GM23338 (cell line): ENCODE results near the gene RGS19. TPM values are rescaled to one million over a fixed set of nuclear protein-coding genes. Genes with fewer than 3 reads are reported as not detected.

Source experiments
- ATAC-seq: fragments of 200-7000 bp; cut with Tn5 transposase; 3 replicates; pipeline ENCODE4 v1.9.1; 2020
- DNase-seq: peaks from one replicate; pipeline ENCODE4 v3.0.0-alpha.2; 2015; ENCODE audit warnings: low spot score
- H2AFZ ChIP-seq: fragments of 200-600 bp; sonication (generic); 2 replicates; pipeline ENCODE4 v1.8.0; 2016; ENCODE audit warnings: antibody characterized with exemption, mild to moderate bottlenecking, moderate library complexity
- H3F3A ChIP-seq: fragments of 200-600 bp; sonication (generic); replicated peaks from 2 replicates; pipeline ENCODE4 v1.8.0; 2017; ENCODE audit warnings: antibody characterized with exemption, mixed run types, low read depth
- H3K27ac ChIP-seq: fragments of 200-600 bp; sonication (generic); 2 replicates; pipeline ENCODE4 v1.6.1; 2016; ENCODE audit warnings: low read depth
- H3K27me3 ChIP-seq: fragments of 200-600 bp; sonication (generic); 2 replicates; pipeline ENCODE4 v1.8.0; 2016; ENCODE audit warnings: mild to moderate bottlenecking, mixed run types, moderate library complexity; ENCODE audit not compliant: insufficient read depth
- H3K36me3 ChIP-seq: fragments of 200-600 bp; sonication (generic); 2 replicates; pipeline ENCODE4 v1.8.0; 2016; ENCODE audit warnings: mild to moderate bottlenecking; ENCODE audit not compliant: insufficient read depth
- H3K4me1 ChIP-seq: fragments of 200-600 bp; sonication (generic); 2 replicates; pipeline ENCODE4 v1.8.0; 2016; ENCODE audit warnings: mild to moderate bottlenecking, moderate library complexity; ENCODE audit not compliant: insufficient read depth
- H3K4me2 ChIP-seq: fragments of 200-600 bp; sonication (generic); 2 replicates; pipeline ENCODE4 v1.7.1; 2017; ENCODE audit warnings: mixed run types
- H3K4me3 ChIP-seq: fragments of 200-600 bp; sonication (generic); 2 replicates; pipeline ENCODE4 v1.6.1; 2016; ENCODE audit warnings: mixed run types
- H3K79me2 ChIP-seq: fragments of 200-600 bp; sonication (generic); replicated peaks from 2 replicates; pipeline ENCODE4 v1.8.0; 2017; ENCODE audit warnings: mild to moderate bottlenecking; ENCODE audit not compliant: insufficient read depth
- H3K9me2 ChIP-seq: fragments of 200-600 bp; sonication (generic); 2 replicates; pipeline ENCODE4 v1.8.0; 2017; ENCODE audit not compliant: insufficient read depth
- H4K20me1 ChIP-seq: fragments of 200-600 bp; sonication (generic); replicated peaks from 2 replicates; pipeline ENCODE4 v1.8.0; 2017; ENCODE audit warnings: mild to moderate bottlenecking; ENCODE audit not compliant: insufficient read depth
- H3K27ac Mint-ChIP-seq: 2 replicates; pipeline ENCODE4 v1.8.0; 2020; ENCODE audit warnings: inconsistent platforms, mild to moderate bottlenecking, moderate library complexity, mixed read lengths
- H3K27me3 Mint-ChIP-seq: 3 replicates; pipeline ENCODE4 v1.8.0; 2022; ENCODE audit warnings: low read depth, mild to moderate bottlenecking, moderate library complexity, mixed read lengths, inconsistent platforms; ENCODE audit not compliant: insufficient read depth, poor library complexity
- H3K36me3 Mint-ChIP-seq: 3 replicates; pipeline ENCODE4 v1.8.0; 2021; ENCODE audit warnings: low read depth, mild to moderate bottlenecking, inconsistent platforms, moderate library complexity, mixed read lengths
- H3K4me1 Mint-ChIP-seq: 3 replicates; pipeline ENCODE4 v1.8.0; 2020; ENCODE audit warnings: mild to moderate bottlenecking, inconsistent platforms, mixed read lengths
- H3K4me3 Mint-ChIP-seq: 3 replicates; pipeline ENCODE4 v1.8.0; 2021; ENCODE audit warnings: moderate library complexity, mild to moderate bottlenecking, inconsistent platforms, mixed read lengths
- H3K9me3 Mint-ChIP-seq: 3 replicates; pipeline ENCODE4 v1.8.0; 2020; ENCODE audit warnings: moderate library complexity, mild to moderate bottlenecking, inconsistent platforms, mixed read lengths
- CREB1 ChIP-seq: fragments of 250-450 bp; sonication (Bioruptor Pico); IDR thresholded peaks from 2 replicates; pipeline ENCODE4 v1.5.0; 2020; ENCODE audit warnings: low read depth, mild to moderate bottlenecking, moderate library complexity
- EZH2 ChIP-seq: fragments of 200-600 bp; sonication (generic); IDR thresholded peaks from one replicate; pipeline ENCODE4 v1.8.0; 2017; ENCODE audit warnings: antibody characterized with exemption, mild to moderate bottlenecking, low read depth; ENCODE audit not compliant: unreplicated experiment
- EZH2phosphoT487 ChIP-seq: fragments of 200-600 bp; sonication (generic); IDR thresholded peaks from one replicate; pipeline ENCODE4 v1.8.1; 2018; ENCODE audit warnings: antibody characterized with exemption; ENCODE audit not compliant: unreplicated experiment
- JUNB ChIP-seq: IDR thresholded peaks from one replicate; pipeline ENCODE4 v1.6.1; 2016; ENCODE audit warnings: antibody characterized with exemption; ENCODE audit not compliant: unreplicated experiment
- NANOG ChIP-seq: IDR thresholded peaks from 2 replicates; pipeline ENCODE4 v1.6.1; 2016; ENCODE audit warnings: antibody characterized with exemption, borderline replicate concordance
- POLR2AphosphoS5 ChIP-seq: IDR thresholded peaks from 2 replicates; pipeline ENCODE4 v1.6.1; 2016; ENCODE audit warnings: antibody characterized with exemption, low read depth
- STAT1 ChIP-seq: IDR thresholded peaks from one replicate; pipeline ENCODE4 v1.6.1; 2016; ENCODE audit warnings: antibody characterized with exemption; ENCODE audit not compliant: unreplicated experiment
- ZNF114 ChIP-seq: fragments of 250-450 bp; sonication (Bioruptor Pico); IDR thresholded peaks from 2 replicates; pipeline ENCODE4 v1.5.0; 2020; ENCODE audit warnings: mild to moderate bottlenecking, moderate library complexity
- ZNF331 ChIP-seq: fragments of 250-450 bp; sonication (Bioruptor Pico); IDR thresholded peaks from 2 replicates; pipeline ENCODE4 v1.5.0; 2020; ENCODE audit warnings: low read depth, mild to moderate bottlenecking, moderate library complexity
- polyA plus RNA-seq: library from polyadenylated mRNA; unstranded; fragments of >200 nt; fragmentation: Nextera tagmentation; extraction: Ambion mirVana; gene quantifications from 2 replicates; pipeline ENCODE4 v1.2.1, GENCODE V29; 2016
- total RNA-seq: library from RNA; depleted of rRNA; stranded (reverse); fragments of >200 nt; shearing (Covaris generic); gene quantifications from 2 replicates; pipeline ENCODE4 v1.2.3, GENCODE V29; 2014
- TF ChIP-seq, protein P1 (sequence below), 2 experiments: fragments of 200-600 bp in 1 of 2; sonication (generic) in 1 of 2; conservative IDR thresholded peaks; 2 replicates each; pipeline versions ENCODE4 v1.5.1 to v1.6.1; 2016 to 2017; ENCODE audit warnings: antibody characterized with exemption in 2 of 2, low read depth in 2 of 2, mild to moderate bottlenecking in 2 of 2, moderate library complexity in 1 of 2
- TF ChIP-seq, protein P2 (sequence below): IDR thresholded peaks from 2 replicates; pipeline ENCODE4 v1.6.1; 2016; ENCODE audit warnings: antibody characterized with exemption
- TF ChIP-seq, protein P3 (sequence below): fragments of 250-450 bp; sonication (Bioruptor Pico); IDR thresholded peaks from 2 replicates; pipeline ENCODE4 v1.5.0; 2020; ENCODE audit warnings: mild to moderate bottlenecking, moderate library complexity
- TF ChIP-seq, protein P4 (sequence below): IDR thresholded peaks from one replicate; pipeline ENCODE4 v1.6.1; 2018; ENCODE audit warnings: antibody characterized with exemption; ENCODE audit not compliant: unreplicated experiment

RGS19 gene
- total and polyA plus RNA-seq, 2 experiments from 2014 or later: 13.1 to 19.7 TPM

DNA sequence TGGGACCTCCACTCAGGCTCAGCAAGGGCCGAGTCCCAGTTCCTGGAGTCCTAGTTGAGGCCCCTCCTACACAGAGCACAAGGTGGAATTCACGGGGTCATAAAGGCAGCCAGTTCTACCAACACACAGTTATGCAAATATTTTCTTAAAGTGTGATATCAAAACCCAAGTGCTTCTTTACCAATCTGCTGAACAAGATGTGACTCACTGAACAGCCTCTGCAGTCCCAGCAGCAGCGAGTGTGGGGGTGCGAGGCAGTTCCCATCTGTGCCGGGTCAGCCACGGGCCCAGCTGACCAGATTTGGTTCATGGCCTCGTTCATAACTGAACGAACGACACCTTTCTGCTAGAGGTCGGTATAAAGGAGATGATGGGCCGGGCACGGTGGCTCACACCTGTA lies 20.8 kb downstream of the RGS19 start:
- no peak for DNase-seq
- ATAC-seq: no peak
- Histone ChIP-seq H3K36me3 (no peaks in the 10 kb centered on the region), H3K4me1 (peaks cover 12% of the 10 kb centered on the region; the same call in 1 of the 2 replicates), H4K20me1 (no peaks in the 10 kb centered on the region), H3K4me2 (no peak overlapping the region), H3K79me2 (no peaks in the 10 kb centered on the region), H3K9me2 (no peaks in the 10 kb centered on the region), H3K27ac (no peak overlapping the region), H3K4me3 (no peak overlapping the region), H3F3A (peaks cover 6% of the 10 kb centered on the region; the same call in 1 of the 2 replicates), H3K27me3 (no peaks in the 10 kb centered on the region), H2AFZ (no peak overlapping the region)
- Mint-ChIP-seq H3K4me1 (peaks cover 35% of the 10 kb centered on the region), H3K27me3 (peaks cover 10% of the 10 kb centered on the region), H3K36me3 (no peaks in the 10 kb centered on the region), H3K9me3 (no peaks in the 10 kb centered on the region), H3K27ac (no peak overlapping the region), H3K4me3 (no peak overlapping the region)
- TF ChIP-seq ZNF331 (CRISPR knock-in tag) (no peak), POLR2AphosphoS5 (no peak), NANOG (no peak), EZH2phosphoT487 (no peak), ZNF114 (CRISPR knock-in tag) (no peak), STAT1 (no peak), JUNB (no peak), EZH2 (no peak), CREB1 (CRISPR knock-in tag) (no peak)
- TF ChIP-seq, protein P1, sequence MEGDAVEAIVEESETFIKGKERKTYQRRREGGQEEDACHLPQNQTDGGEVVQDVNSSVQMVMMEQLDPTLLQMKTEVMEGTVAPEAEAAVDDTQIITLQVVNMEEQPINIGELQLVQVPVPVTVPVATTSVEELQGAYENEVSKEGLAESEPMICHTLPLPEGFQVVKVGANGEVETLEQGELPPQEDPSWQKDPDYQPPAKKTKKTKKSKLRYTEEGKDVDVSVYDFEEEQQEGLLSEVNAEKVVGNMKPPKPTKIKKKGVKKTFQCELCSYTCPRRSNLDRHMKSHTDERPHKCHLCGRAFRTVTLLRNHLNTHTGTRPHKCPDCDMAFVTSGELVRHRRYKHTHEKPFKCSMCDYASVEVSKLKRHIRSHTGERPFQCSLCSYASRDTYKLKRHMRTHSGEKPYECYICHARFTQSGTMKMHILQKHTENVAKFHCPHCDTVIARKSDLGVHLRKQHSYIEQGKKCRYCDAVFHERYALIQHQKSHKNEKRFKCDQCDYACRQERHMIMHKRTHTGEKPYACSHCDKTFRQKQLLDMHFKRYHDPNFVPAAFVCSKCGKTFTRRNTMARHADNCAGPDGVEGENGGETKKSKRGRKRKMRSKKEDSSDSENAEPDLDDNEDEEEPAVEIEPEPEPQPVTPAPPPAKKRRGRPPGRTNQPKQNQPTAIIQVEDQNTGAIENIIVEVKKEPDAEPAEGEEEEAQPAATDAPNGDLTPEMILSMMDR (conservative IDR thresholded peaks at IDR 0.05; ENCODE audit: low read depth in 2 of 2): no peak
- TF ChIP-seq, protein P2, sequence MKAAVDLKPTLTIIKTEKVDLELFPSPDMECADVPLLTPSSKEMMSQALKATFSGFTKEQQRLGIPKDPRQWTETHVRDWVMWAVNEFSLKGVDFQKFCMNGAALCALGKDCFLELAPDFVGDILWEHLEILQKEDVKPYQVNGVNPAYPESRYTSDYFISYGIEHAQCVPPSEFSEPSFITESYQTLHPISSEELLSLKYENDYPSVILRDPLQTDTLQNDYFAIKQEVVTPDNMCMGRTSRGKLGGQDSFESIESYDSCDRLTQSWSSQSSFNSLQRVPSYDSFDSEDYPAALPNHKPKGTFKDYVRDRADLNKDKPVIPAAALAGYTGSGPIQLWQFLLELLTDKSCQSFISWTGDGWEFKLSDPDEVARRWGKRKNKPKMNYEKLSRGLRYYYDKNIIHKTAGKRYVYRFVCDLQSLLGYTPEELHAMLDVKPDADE: no peak
- TF ChIP-seq, protein P3, sequence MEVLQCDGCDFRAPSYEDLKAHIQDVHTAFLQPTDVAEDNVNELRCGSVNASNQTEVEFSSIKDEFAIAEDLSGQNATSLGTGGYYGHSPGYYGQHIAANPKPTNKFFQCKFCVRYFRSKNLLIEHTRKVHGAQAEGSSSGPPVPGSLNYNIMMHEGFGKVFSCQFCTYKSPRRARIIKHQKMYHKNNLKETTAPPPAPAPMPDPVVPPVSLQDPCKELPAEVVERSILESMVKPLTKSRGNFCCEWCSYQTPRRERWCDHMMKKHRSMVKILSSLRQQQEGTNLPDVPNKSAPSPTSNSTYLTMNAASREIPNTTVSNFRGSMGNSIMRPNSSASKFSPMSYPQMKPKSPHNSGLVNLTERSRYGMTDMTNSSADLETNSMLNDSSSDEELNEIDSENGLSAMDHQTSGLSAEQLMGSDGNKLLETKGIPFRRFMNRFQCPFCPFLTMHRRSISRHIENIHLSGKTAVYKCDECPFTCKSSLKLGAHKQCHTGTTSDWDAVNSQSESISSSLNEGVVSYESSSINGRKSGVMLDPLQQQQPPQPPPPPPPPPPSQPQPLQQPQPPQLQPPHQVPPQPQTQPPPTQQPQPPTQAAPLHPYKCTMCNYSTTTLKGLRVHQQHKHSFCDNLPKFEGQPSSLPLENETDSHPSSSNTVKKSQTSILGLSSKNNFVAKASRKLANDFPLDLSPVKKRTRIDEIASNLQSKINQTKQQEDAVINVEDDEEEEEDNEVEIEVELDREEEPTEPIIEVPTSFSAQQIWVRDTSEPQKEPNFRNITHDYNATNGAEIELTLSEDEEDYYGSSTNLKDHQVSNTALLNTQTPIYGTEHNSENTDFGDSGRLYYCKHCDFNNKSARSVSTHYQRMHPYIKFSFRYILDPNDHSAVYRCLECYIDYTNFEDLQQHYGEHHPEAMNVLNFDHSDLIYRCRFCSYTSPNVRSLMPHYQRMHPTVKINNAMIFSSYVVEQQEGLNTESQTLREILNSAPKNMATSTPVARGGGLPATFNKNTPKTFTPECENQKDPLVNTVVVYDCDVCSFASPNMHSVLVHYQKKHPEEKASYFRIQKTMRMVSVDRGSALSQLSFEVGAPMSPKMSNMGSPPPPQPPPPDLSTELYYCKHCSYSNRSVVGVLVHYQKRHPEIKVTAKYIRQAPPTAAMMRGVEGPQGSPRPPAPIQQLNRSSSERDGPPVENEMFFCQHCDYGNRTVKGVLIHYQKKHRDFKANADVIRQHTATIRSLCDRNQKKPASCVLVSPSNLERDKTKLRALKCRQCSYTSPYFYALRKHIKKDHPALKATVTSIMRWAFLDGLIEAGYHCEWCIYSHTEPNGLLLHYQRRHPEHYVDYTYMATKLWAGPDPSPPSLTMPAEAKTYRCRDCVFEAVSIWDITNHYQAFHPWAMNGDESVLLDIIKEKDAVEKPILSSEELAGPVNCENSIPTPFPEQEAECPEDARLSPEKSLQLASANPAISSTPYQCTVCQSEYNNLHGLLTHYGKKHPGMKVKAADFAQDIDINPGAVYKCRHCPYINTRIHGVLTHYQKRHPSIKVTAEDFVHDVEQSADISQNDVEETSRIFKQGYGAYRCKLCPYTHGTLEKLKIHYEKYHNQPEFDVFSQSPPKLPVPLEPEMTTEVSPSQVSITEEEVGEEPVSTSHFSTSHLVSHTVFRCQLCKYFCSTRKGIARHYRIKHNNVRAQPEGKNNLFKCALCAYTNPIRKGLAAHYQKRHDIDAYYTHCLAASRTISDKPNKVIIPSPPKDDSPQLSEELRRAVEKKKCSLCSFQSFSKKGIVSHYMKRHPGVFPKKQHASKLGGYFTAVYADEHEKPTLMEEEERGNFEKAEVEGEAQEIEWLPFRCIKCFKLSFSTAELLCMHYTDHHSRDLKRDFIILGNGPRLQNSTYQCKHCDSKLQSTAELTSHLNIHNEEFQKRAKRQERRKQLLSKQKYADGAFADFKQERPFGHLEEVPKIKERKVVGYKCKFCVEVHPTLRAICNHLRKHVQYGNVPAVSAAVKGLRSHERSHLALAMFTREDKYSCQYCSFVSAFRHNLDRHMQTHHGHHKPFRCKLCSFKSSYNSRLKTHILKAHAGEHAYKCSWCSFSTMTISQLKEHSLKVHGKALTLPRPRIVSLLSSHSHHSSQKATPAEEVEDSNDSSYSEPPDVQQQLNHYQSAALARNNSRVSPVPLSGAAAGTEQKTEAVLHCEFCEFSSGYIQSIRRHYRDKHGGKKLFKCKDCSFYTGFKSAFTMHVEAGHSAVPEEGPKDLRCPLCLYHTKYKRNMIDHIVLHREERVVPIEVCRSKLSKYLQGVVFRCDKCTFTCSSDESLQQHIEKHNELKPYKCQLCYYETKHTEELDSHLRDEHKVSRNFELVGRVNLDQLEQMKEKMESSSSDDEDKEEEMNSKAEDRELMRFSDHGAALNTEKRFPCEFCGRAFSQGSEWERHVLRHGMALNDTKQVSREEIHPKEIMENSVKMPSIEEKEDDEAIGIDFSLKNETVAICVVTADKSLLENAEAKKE (CRISPR knock-in tag): no peak
- TF ChIP-seq, protein P4, sequence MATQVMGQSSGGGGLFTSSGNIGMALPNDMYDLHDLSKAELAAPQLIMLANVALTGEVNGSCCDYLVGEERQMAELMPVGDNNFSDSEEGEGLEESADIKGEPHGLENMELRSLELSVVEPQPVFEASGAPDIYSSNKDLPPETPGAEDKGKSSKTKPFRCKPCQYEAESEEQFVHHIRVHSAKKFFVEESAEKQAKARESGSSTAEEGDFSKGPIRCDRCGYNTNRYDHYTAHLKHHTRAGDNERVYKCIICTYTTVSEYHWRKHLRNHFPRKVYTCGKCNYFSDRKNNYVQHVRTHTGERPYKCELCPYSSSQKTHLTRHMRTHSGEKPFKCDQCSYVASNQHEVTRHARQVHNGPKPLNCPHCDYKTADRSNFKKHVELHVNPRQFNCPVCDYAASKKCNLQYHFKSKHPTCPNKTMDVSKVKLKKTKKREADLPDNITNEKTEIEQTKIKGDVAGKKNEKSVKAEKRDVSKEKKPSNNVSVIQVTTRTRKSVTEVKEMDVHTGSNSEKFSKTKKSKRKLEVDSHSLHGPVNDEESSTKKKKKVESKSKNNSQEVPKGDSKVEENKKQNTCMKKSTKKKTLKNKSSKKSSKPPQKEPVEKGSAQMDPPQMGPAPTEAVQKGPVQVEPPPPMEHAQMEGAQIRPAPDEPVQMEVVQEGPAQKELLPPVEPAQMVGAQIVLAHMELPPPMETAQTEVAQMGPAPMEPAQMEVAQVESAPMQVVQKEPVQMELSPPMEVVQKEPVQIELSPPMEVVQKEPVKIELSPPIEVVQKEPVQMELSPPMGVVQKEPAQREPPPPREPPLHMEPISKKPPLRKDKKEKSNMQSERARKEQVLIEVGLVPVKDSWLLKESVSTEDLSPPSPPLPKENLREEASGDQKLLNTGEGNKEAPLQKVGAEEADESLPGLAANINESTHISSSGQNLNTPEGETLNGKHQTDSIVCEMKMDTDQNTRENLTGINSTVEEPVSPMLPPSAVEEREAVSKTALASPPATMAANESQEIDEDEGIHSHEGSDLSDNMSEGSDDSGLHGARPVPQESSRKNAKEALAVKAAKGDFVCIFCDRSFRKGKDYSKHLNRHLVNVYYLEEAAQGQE: no peak
